Testis (tissue), 3 donors: Measurements from ENCODE around the gene SGK2. TPM values are rescaled to one million over a fixed set of nuclear protein-coding genes. Genes with fewer than 3 reads are reported as not detected.
A peak's percentile ranks its signal among the peaks of the same experiment; 100 is the strongest.
"Not testable (repeated sequence)": the region's sequence is repeated elsewhere in the genome, so short reads cannot be mapped to it uniquely, and the experiment has no call there.

Experiments
- DNase-seq: peaks from one replicate; pipeline ENCODE4 v3.0.0-alpha.2; 2019
- H3K27ac ChIP-seq, 2 donors: fragments of 200-600 bp; sonication (generic); one replicate each; pipeline ENCODE4 v1.5.1; 2019
- H3K27me3 ChIP-seq: fragments of 200-600 bp; sonication (generic); one replicate; pipeline ENCODE4 v1.5.1; 2019
- H3K36me3 ChIP-seq: fragments of 200-600 bp; sonication (generic); one replicate; pipeline ENCODE4 v1.5.1; 2017; ENCODE audit warnings: low read depth; ENCODE audit errors: missing control alignments
- H3K4me1 ChIP-seq: fragments of 200-600 bp; sonication (generic); one replicate; pipeline ENCODE4 v1.5.1; 2019
- H3K4me3 ChIP-seq, 2 donors: fragments of 200-600 bp; sonication (generic); one replicate each; pipeline ENCODE4 v1.5.1; 2017 to 2019
- H3K9me3 ChIP-seq: fragments of 200-600 bp; sonication (generic); one replicate; pipeline ENCODE4 v1.5.1; 2017
- POLR2A ChIP-seq: fragments of 450-650 bp; IDR thresholded peaks from one replicate; pipeline ENCODE4 v1.6.1; 2017; ENCODE audit warnings: antibody characterized with exemption, mild to moderate bottlenecking, moderate library complexity
- WGBS, 2 donors: methylation state at CpG; one replicate each; pipeline ENCODE4 v1.1.5; 2018; 5-methylcytosine and 5-hydroxymethylcytosine counted together
- intact Hi-C: fragments of 100-400 bp; cut with DNase I; formaldehyde crosslinking; loops from one replicate; pipeline ENCODE4 v1.15.1; 2023; ENCODE audit warnings: low total_unique reads
- polyA plus RNA-seq: library from polyadenylated mRNA; stranded (reverse); fragments of 350-450 nt; fragmentation: Illumina TruSeq; extraction: RNeasy Lipid Tissue Mini Kit (QIAGEN cat#74804); gene quantifications from one replicate; pipeline ENCODE4 v1.2.3, GENCODE V29; 2014; ENCODE audit warnings: low read depth, low replicate concordance; ENCODE audit not compliant: insufficient read depth
- total RNA-seq, 2 donors: library from RNA; depleted of rRNA; stranded (reverse); fragments of >200 nt; gene quantifications; one replicate each; pipeline ENCODE4 v1.2.3, GENCODE V29; 2016
- TF ChIP-seq, protein P1 (sequence below), 3 experiments: fragments of 450-650 bp in 2 of 3; fragments of 200-600 bp in 1 of 3; sonication (generic) in 1 of 3; IDR thresholded peaks; one replicate each; pipeline ENCODE4 v1.5.1; 2016 to 2019; ENCODE audit warnings: antibody characterized with exemption in 3 of 3, mild to moderate bottlenecking in 2 of 3, moderate library complexity in 1 of 3

The SGK2 gene
- total and polyA plus RNA-seq, 3 donors from 2014 or later = 1.3 to 8.5 (median 6.2) TPM

- 22 to 50% methylated on average over 2 of the region's 2 CpGs for WGBS, 2 donors
- DNase-seq = peak; percentile 75
- Histone ChIP-seq H3K4me1 (peaks cover 20% of the 10 kb centered on the region), H3K9me3 (no peaks in the 10 kb centered on the region), H3K4me3 (no peak overlapping the region), H3K27ac (no peak overlapping the region), H3K27me3 (no peaks in the 10 kb centered on the region), H3K36me3 (no peaks in the 10 kb centered on the region)
- TF ChIP-seq POLR2A = no peak
- TF ChIP-seq, protein P1, sequence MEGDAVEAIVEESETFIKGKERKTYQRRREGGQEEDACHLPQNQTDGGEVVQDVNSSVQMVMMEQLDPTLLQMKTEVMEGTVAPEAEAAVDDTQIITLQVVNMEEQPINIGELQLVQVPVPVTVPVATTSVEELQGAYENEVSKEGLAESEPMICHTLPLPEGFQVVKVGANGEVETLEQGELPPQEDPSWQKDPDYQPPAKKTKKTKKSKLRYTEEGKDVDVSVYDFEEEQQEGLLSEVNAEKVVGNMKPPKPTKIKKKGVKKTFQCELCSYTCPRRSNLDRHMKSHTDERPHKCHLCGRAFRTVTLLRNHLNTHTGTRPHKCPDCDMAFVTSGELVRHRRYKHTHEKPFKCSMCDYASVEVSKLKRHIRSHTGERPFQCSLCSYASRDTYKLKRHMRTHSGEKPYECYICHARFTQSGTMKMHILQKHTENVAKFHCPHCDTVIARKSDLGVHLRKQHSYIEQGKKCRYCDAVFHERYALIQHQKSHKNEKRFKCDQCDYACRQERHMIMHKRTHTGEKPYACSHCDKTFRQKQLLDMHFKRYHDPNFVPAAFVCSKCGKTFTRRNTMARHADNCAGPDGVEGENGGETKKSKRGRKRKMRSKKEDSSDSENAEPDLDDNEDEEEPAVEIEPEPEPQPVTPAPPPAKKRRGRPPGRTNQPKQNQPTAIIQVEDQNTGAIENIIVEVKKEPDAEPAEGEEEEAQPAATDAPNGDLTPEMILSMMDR (IDR thresholded peaks at IDR 0.05) = no peak
- intact Hi-C loops = no loop called here
These were observed 25.2 kb downstream of the SGK2 start for GRCh38 chr20:43583982-43584432.

DNA sequence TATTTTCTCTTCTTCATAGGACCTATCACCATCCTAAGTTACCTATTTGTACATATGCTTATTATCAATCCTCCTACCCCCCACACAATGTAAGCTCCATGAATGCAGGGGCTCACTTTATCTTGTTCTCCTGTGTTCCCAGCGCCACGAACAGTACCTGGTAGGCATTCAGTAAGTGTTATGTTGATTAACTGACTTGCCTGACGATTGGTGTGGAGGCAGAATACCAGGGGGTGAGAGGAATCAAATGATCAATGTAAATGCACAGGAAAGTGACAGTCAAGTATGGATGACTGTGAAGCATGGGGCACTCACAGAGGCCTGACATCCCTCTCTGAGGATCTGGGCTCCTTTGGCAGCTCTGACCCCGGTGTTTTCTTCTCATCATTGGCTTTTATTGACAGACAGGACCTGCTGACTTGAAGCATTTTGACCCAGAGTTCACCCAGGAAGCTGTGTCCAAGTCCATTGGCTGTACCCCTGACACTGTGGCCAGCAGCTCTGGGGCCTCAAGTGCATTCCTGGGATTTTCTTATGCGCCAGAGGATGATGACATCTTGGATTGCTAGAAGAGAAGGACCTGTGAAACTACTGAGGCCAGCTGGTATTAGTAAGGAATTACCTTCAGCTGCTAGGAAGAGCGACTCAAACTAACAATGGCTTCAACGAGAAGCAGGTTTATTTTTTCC, 25.8 kb downstream of the SGK2 start:
- Histone ChIP-seq H3K27ac (no peak overlapping the region), H3K9me3 (no peaks in the 10 kb centered on the region), H3K27me3 (no peaks in the 10 kb centered on the region), H3K4me3 (no peak overlapping the region), H3K36me3 (no peaks in the 10 kb centered on the region), H3K4me1 (peaks cover 23% of the 10 kb centered on the region)
- WGBS, 2 donors = 81 to 89% methylated on average over 6 to 7 of the region's 7 CpGs
- DNase-seq = no peak
- TF ChIP-seq POLR2A = no peak
- TF ChIP-seq, protein P1 (IDR thresholded peaks at IDR 0.05) = no peak
- intact Hi-C loops = no loop called here

GRCh38 chr20:43586641-43587040, 27.8 kb downstream of the SGK2 start:
- intact Hi-C loops = no loop called here
- Histone ChIP-seq H3K27me3 (no peaks in the 10 kb centered on the region), H3K4me3 (no peak overlapping the region), H3K9me3 (no peaks in the 10 kb centered on the region), H3K4me1 (peaks cover 33% of the 10 kb centered on the region), H3K36me3 (no peaks in the 10 kb centered on the region), H3K27ac (peak overlapping the region in 1 of 2 donors; percentile 59)
- 54 to 69% methylated on average over 8 of the region's 8 CpGs for WGBS, 2 donors
- peak; percentile 64 for DNase-seq
- TF ChIP-seq, protein P1 (IDR thresholded peaks at IDR 0.05) = no peak
- no peak for TF ChIP-seq POLR2A

DNA sequence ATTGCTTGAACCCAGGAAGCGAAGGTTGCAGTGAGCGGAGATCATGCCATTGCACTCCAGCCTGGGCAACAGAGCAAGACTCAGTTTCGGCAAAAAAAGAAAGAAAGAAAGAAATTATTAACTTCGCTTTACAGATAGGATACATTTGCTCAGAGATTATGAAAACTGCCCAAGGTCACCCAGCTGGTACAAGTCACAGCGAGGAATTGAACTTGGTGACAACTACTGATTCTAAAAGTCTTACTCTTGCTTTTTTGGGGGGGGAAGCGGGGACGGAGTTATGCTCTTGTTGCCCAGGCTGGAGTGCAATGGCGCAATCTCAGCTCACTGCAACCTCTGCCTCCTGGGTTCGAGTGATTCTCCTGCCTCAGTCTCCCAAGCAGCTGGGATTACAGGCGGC, 29.7 kb downstream of the SGK2 start:
- intact Hi-C loops, H3K9me3 ChIP-seq, H3K27me3 ChIP-seq, DNase-seq, H3K36me3 ChIP-seq, H3K4me3 ChIP-seq: not testable (repeated sequence)
- peaks cover 41% of the 10 kb centered on the region for H3K4me1 ChIP-seq
- peak overlapping the region in 1 of 2 donors; percentile 59 for H3K27ac ChIP-seq
- 68 to 69% methylated on average over 10 of the region's 10 CpGs for WGBS, 2 donors

- 20 to 21% methylated on average over 9 of the region's 9 CpGs for WGBS, 2 donors
These were observed 31.2 kb downstream of the SGK2 start for GRCh38 chr20:43590036-43590391.

More at GRCh38 chr20:43590036-43590391, 31.2 kb downstream of the SGK2 start:
- H3K36me3 ChIP-seq = no peaks in the 10 kb centered on the region
- peaks cover 34% of the 10 kb centered on the region for H3K4me1 ChIP-seq
- intact Hi-C loops = no loop called here
- H3K27me3 ChIP-seq = no peaks in the 10 kb centered on the region
- peak overlapping the region; percentile 85 to 95 for H3K4me3 ChIP-seq
- no peak for TF ChIP-seq POLR2A
- TF ChIP-seq, protein P1 (IDR thresholded peaks at IDR 0.05) = no peak
- peak; percentile 46 for DNase-seq
- H3K9me3 ChIP-seq = no peaks in the 10 kb centered on the region
- H3K27ac ChIP-seq = peak overlapping the region; percentile 79 to 88
